ENCODE results near the gene GTPBP1.

- TF ChIP-seq, protein P1, sequence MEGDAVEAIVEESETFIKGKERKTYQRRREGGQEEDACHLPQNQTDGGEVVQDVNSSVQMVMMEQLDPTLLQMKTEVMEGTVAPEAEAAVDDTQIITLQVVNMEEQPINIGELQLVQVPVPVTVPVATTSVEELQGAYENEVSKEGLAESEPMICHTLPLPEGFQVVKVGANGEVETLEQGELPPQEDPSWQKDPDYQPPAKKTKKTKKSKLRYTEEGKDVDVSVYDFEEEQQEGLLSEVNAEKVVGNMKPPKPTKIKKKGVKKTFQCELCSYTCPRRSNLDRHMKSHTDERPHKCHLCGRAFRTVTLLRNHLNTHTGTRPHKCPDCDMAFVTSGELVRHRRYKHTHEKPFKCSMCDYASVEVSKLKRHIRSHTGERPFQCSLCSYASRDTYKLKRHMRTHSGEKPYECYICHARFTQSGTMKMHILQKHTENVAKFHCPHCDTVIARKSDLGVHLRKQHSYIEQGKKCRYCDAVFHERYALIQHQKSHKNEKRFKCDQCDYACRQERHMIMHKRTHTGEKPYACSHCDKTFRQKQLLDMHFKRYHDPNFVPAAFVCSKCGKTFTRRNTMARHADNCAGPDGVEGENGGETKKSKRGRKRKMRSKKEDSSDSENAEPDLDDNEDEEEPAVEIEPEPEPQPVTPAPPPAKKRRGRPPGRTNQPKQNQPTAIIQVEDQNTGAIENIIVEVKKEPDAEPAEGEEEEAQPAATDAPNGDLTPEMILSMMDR (conservative IDR thresholded peaks at IDR 0.05) = no peak
- TF ChIP-seq ZFX (IDR thresholded peaks at IDR 0.05) = no peak
These were observed 6.0 kb upstream of the GTPBP1 start for GRCh38 chr22:38699784-38700183.
